Measurements from ENCODE around the gene JMJD4.

- TF ChIP-seq, protein P1, sequence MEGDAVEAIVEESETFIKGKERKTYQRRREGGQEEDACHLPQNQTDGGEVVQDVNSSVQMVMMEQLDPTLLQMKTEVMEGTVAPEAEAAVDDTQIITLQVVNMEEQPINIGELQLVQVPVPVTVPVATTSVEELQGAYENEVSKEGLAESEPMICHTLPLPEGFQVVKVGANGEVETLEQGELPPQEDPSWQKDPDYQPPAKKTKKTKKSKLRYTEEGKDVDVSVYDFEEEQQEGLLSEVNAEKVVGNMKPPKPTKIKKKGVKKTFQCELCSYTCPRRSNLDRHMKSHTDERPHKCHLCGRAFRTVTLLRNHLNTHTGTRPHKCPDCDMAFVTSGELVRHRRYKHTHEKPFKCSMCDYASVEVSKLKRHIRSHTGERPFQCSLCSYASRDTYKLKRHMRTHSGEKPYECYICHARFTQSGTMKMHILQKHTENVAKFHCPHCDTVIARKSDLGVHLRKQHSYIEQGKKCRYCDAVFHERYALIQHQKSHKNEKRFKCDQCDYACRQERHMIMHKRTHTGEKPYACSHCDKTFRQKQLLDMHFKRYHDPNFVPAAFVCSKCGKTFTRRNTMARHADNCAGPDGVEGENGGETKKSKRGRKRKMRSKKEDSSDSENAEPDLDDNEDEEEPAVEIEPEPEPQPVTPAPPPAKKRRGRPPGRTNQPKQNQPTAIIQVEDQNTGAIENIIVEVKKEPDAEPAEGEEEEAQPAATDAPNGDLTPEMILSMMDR (IDR thresholded peaks at IDR 0.05; ENCODE audit: control extremely low read depth in 1 of 3, insufficient read depth in 1 of 3, low read depth in 1 of 3, low read length in 3 of 3), result no peak
- TF ChIP-seq TEAD4 (IDR thresholded peaks at IDR 0.05; ENCODE audit: low read depth, low read length), result no peak
Observed at GRCh38 chr1:227779685-227780084, 44.6 kb upstream of the JMJD4 start.

Data from H1 (cell line).